ENCODE results near the gene IRAK1. TPM values are rescaled to one million over a fixed set of nuclear protein-coding genes. Genes with fewer than 3 reads are reported as not detected.

The IRAK1 gene
- total RNA-seq, 2 donors from 2014 or later, result 136 to 258 TPM

- peaks cover 5% of the 10 kb centered on the region for H3K36me3 Mint-ChIP-seq
- H3K4me1 Mint-ChIP-seq (ENCODE audit: low read depth in 2 of 2), result peaks cover 18 to 46% of the 10 kb centered on the region in 2 donors
- peaks cover 0 to 6% of the 10 kb centered on the region in 2 donors for H3K27me3 Mint-ChIP-seq
- H3K9me3 Mint-ChIP-seq, result no peaks in the 10 kb centered on the region
- peak overlapping the region; percentile 2 to 62 for H3K27ac Mint-ChIP-seq
- ATAC-seq (no peak), DNase-seq (ENCODE audit: low spot score) (no peak)
- no peak overlapping the region for H3K4me3 Mint-ChIP-seq
Observed at GRCh38 chrX:154049209-154050112, 29.8 kb upstream of the IRAK1 start.

- H3K27ac Mint-ChIP-seq, result no peak overlapping the region
- H3K27me3 Mint-ChIP-seq, result peaks cover 0 to 8% of the 10 kb centered on the region in 2 donors
- no peak for ATAC-seq
- H3K9me3 Mint-ChIP-seq, result no peaks in the 10 kb centered on the region
- peaks cover 18 to 46% of the 10 kb centered on the region in 2 donors for H3K4me1 Mint-ChIP-seq (ENCODE audit: low read depth in 2 of 2)
- no peak for DNase-seq (ENCODE audit: low spot score)
- H3K4me3 Mint-ChIP-seq, result no peak overlapping the region
- peaks cover 5% of the 10 kb centered on the region for H3K36me3 Mint-ChIP-seq
Observed at GRCh38 chrX:154048398-154048797, 28.7 kb upstream of the IRAK1 start.

GRCh38 chrX:154046940-154047610 lies 27.4 kb upstream of the IRAK1 start:
- Mint-ChIP-seq H3K36me3 (peaks cover 5% of the 10 kb centered on the region), H3K4me3 (no peak overlapping the region), H3K27ac (peak overlapping the region; percentile 45 to 59), H3K4me1 (ENCODE audit: low read depth in 2 of 2) (peaks cover 18 to 46% of the 10 kb centered on the region in 2 donors), H3K27me3 (peaks cover 0 to 8% of the 10 kb centered on the region in 2 donors), H3K9me3 (no peaks in the 10 kb centered on the region)
- no peak for DNase-seq (ENCODE audit: low spot score)
- ATAC-seq, result no peak

GRCh38 chrX:154046031-154046781 lies 26.5 kb upstream of the IRAK1 start:
- no peak overlapping the region for H3K4me3 Mint-ChIP-seq
- DNase-seq (ENCODE audit: low spot score) (no peak), ATAC-seq (no peak)
- H3K9me3 Mint-ChIP-seq, result no peaks in the 10 kb centered on the region
- H3K27ac Mint-ChIP-seq, result no peak overlapping the region
- H3K27me3 Mint-ChIP-seq, result peaks cover 0 to 5% of the 10 kb centered on the region in 2 donors
- peaks cover 5% of the 10 kb centered on the region for H3K36me3 Mint-ChIP-seq
- peaks cover 13 to 43% of the 10 kb centered on the region in 2 donors for H3K4me1 Mint-ChIP-seq (ENCODE audit: low read depth in 2 of 2)

GRCh38 chrX:154044091-154044490 lies 24.4 kb upstream of the IRAK1 start:
- ATAC-seq, result no peak

GRCh38 chrX:154043003-154043763 lies 23.5 kb upstream of the IRAK1 start:
- peak in 1 of 2 donors; percentile 58 for ATAC-seq
- Mint-ChIP-seq H3K9me3 (no peaks in the 10 kb centered on the region), H3K36me3 (peaks cover 5% of the 10 kb centered on the region), H3K4me3 (no peak overlapping the region), H3K27me3 (peaks cover 0 to 8% of the 10 kb centered on the region in 2 donors), H3K4me1 (ENCODE audit: low read depth in 2 of 2) (peaks cover 15 to 32% of the 10 kb centered on the region in 2 donors), H3K27ac (peak overlapping the region in 1 of 2 donors; percentile 30)
- no peak for DNase-seq (ENCODE audit: low spot score)

More at GRCh38 chrX:154044091-154044490, 24.4 kb upstream of the IRAK1 start:
- H3K27me3 Mint-ChIP-seq, result peaks cover 0 to 5% of the 10 kb centered on the region in 2 donors
- no peaks in the 10 kb centered on the region for H3K9me3 Mint-ChIP-seq
- no peak overlapping the region for H3K27ac Mint-ChIP-seq
- H3K4me1 Mint-ChIP-seq (ENCODE audit: low read depth in 2 of 2), result peaks cover 12 to 39% of the 10 kb centered on the region in 2 donors
- DNase-seq (ENCODE audit: low spot score), result no peak
- peaks cover 5% of the 10 kb centered on the region for H3K36me3 Mint-ChIP-seq
- H3K4me3 Mint-ChIP-seq, result no peak overlapping the region

- Mint-ChIP-seq H3K27ac (peak overlapping the region; percentile 34 to 48), H3K36me3 (no peaks in the 10 kb centered on the region), H3K4me3 (no peak overlapping the region), H3K4me1 (ENCODE audit: low read depth in 2 of 2) (peaks cover 21 to 23% of the 10 kb centered on the region in 2 donors), H3K27me3 (peaks cover 0 to 4% of the 10 kb centered on the region in 2 donors), H3K9me3 (no peaks in the 10 kb centered on the region)
- DNase-seq (ENCODE audit: low spot score) (no peak), ATAC-seq (no peak)
Observed at GRCh38 chrX:154040863-154041262, 21.2 kb upstream of the IRAK1 start.

GRCh38 chrX:154040307-154040756 lies 20.6 kb upstream of the IRAK1 start:
- no peak for DNase-seq (ENCODE audit: low spot score)
- H3K36me3 Mint-ChIP-seq, result no peaks in the 10 kb centered on the region
- H3K4me1 Mint-ChIP-seq (ENCODE audit: low read depth in 2 of 2), result peaks cover 20 to 23% of the 10 kb centered on the region in 2 donors
- H3K27me3 Mint-ChIP-seq, result peaks cover 0 to 4% of the 10 kb centered on the region in 2 donors
- peak overlapping the region; percentile 34 to 48 for H3K27ac Mint-ChIP-seq
- H3K9me3 Mint-ChIP-seq, result no peaks in the 10 kb centered on the region
- peak; percentile 62 to 74 for ATAC-seq
- H3K4me3 Mint-ChIP-seq, result peak overlapping the region; percentile 28

- DNase-seq (ENCODE audit: low spot score) (no peak), ATAC-seq (no peak)
- H3K27me3 Mint-ChIP-seq, result peaks cover 0 to 4% of the 10 kb centered on the region in 2 donors
- H3K36me3 Mint-ChIP-seq, result no peaks in the 10 kb centered on the region
- no peak overlapping the region for H3K4me3 Mint-ChIP-seq
- H3K4me1 Mint-ChIP-seq (ENCODE audit: low read depth in 2 of 2), result peaks cover 20 to 26% of the 10 kb centered on the region in 2 donors
- no peaks in the 10 kb centered on the region for H3K9me3 Mint-ChIP-seq
- H3K27ac Mint-ChIP-seq, result peak overlapping the region; percentile 34 to 48
Observed at GRCh38 chrX:154039577-154039976, 19.9 kb upstream of the IRAK1 start.

- ATAC-seq (no peak), DNase-seq (ENCODE audit: low spot score) (no peak)
- peaks cover 0 to 2% of the 10 kb centered on the region in 2 donors for H3K27me3 Mint-ChIP-seq
- no peaks in the 10 kb centered on the region for H3K9me3 Mint-ChIP-seq
- H3K36me3 Mint-ChIP-seq, result no peaks in the 10 kb centered on the region
- H3K4me1 Mint-ChIP-seq (ENCODE audit: low read depth in 2 of 2), result peaks cover 20 to 26% of the 10 kb centered on the region in 2 donors
- H3K4me3 Mint-ChIP-seq, result no peak overlapping the region
- peak overlapping the region in 1 of 2 donors; percentile 28 for H3K27ac Mint-ChIP-seq
Observed at GRCh38 chrX:154038656-154039055, 19.0 kb upstream of the IRAK1 start.

- DNase-seq (ENCODE audit: low spot score) (no peak), ATAC-seq (no peak)
- Mint-ChIP-seq H3K4me3 (no peak overlapping the region), H3K27ac (no peak overlapping the region), H3K9me3 (no peaks in the 10 kb centered on the region), H3K4me1 (ENCODE audit: low read depth in 2 of 2) (peaks cover 20 to 26% of the 10 kb centered on the region in 2 donors), H3K36me3 (no peaks in the 10 kb centered on the region), H3K27me3 (peaks cover 0 to 2% of the 10 kb centered on the region in 2 donors)
Observed at GRCh38 chrX:154037754-154038153, 18.1 kb upstream of the IRAK1 start.

GRCh38 chrX:154036513-154036912 lies 16.8 kb upstream of the IRAK1 start:
- Mint-ChIP-seq H3K4me3 (peak overlapping the region; percentile 34), H3K27me3 (peaks cover 0 to 2% of the 10 kb centered on the region in 2 donors), H3K4me1 (ENCODE audit: low read depth in 2 of 2) (peaks cover 20 to 26% of the 10 kb centered on the region in 2 donors), H3K36me3 (no peaks in the 10 kb centered on the region), H3K9me3 (no peaks in the 10 kb centered on the region), H3K27ac (peak overlapping the region; percentile 13 to 62)
- DNase-seq (ENCODE audit: low spot score) (no peak), ATAC-seq (peak; percentile 50 to 70)
